ENCODE results near the gene PPA1. TPM values are rescaled to one million over a fixed set of nuclear protein-coding genes. Genes with fewer than 3 reads are reported as not detected.

Gene PPA1
- total and polyA plus RNA-seq, 8 donors: 18.1 to 217 (median 125) TPM

DNA sequence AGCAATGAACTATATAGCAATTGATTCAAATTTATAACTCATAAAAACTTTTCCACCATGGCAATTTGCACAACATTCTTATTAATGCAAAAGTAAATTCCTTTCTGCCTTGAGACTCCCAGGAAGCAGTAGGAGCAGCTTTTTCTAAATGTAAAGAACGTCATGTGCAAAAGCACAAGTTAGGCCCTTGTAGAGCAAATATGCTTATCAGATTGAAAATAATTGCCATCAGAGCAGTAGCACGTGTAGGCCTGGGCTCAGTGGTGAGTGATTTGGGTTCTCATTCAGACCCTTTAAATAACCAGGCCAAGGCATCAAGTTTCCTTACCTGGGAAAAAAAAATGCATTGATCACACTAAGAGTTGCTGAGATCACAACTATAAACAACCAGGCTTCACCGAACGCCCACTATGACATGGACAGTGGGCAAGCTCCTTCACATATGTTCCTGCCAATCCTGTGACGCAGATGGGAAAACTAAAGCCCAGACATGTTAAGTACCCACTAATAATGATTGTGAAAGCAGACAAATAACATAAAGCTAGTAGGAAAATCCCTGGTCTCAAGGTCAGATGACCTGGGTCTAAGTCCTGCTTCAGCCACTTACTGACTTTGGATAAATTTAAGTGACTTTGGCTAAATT is 40.8 kb downstream of the PPA1 start:
- no peaks in the 10 kb centered on the region for H3K27me3 ChIP-seq
- H3K36me3 ChIP-seq: peaks cover 0 to 10% (median 0%) of the 10 kb centered on the region in 4 donors
- TF ChIP-seq POLR2AphosphoS5 (IDR thresholded peaks at IDR 0.05): no peak
- no peak for TF ChIP-seq POLR2A (IDR thresholded peaks at IDR 0.05)
- no peak for TF ChIP-seq EP300 (IDR thresholded peaks at IDR 0.05)
- TF ChIP-seq, protein P1, sequence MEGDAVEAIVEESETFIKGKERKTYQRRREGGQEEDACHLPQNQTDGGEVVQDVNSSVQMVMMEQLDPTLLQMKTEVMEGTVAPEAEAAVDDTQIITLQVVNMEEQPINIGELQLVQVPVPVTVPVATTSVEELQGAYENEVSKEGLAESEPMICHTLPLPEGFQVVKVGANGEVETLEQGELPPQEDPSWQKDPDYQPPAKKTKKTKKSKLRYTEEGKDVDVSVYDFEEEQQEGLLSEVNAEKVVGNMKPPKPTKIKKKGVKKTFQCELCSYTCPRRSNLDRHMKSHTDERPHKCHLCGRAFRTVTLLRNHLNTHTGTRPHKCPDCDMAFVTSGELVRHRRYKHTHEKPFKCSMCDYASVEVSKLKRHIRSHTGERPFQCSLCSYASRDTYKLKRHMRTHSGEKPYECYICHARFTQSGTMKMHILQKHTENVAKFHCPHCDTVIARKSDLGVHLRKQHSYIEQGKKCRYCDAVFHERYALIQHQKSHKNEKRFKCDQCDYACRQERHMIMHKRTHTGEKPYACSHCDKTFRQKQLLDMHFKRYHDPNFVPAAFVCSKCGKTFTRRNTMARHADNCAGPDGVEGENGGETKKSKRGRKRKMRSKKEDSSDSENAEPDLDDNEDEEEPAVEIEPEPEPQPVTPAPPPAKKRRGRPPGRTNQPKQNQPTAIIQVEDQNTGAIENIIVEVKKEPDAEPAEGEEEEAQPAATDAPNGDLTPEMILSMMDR (IDR thresholded peaks at IDR 0.05): no peak
- peaks cover 14 to 36% (median 25%) of the 10 kb centered on the region in 4 donors for H3K4me1 ChIP-seq
- H3K4me3 ChIP-seq: no peak overlapping the region
- peak overlapping the region; percentile 42 to 78 (median 60) for H3K27ac ChIP-seq
- DNase-seq: peak; percentile 32 to 47
- intact Hi-C loops (cut with DNase I; ENCODE audit: low total_unique reads): no loop called here
- no peaks in the 10 kb centered on the region for H3K9me3 ChIP-seq
- WGBS, 5 donors: 47 to 69% (median 59%) methylated on average over 5 of the region's 5 CpGs

DNA sequence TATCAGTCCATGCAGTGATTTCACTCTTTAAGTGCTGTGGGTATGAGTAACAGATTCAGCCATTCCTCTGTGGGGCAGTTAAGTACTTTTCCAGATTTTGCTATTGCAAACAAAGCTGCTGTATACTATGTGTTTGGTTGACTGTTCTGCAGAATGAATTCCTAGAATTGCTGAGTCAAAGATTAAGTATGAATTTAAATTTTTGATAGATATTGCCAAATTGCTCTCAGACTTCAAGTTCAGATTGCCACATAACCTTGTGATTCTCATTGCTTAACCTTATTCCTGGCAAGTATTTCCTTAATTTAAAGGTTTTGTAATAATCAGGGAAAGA is 41.3 kb downstream of the PPA1 start:
- H3K27ac ChIP-seq: peak overlapping the region in 4 of 5 donors; percentile 58 to 78 (median 63)

DNA sequence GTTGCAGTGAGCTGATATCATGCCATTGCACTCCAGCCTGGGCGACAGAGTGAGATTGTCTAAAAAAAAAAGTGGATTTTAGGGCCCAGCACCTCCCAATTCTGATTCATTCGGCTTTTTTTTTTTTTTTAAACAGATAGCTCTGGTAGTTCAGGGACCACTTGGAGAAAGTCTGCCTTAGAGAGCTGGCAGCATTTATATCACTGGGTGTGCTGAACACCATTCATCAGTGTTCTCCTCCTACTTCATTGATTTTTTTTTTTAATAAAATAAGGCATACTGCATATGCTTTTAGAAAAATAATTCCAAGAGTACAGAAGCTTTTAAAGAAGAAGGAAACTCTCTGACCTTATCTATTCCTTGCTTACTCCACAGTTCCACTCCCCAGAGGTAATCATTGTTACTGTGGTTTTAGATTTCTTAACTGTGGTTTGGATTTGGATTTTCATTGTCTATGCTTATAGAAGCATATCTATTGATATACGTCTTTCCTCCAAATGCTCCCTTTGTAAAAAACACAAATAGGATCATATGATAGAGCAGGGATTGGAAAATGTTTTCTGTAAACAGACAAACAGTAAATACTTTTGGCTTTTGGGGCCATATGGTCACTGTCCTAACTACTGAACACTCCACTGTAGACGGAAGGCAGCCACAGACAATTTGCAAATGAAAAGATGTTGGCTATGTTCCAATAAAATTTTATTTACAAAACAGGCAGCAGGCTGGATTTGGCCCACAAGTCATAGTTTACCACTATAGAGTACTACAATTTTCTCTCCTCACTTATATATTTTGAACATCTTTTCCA is 41.9 kb downstream of the PPA1 start:
- TF ChIP-seq EP300 (IDR thresholded peaks at IDR 0.05) (no peak), POLR2AphosphoS5 (IDR thresholded peaks at IDR 0.05) (no peak), POLR2A (IDR thresholded peaks at IDR 0.05) (no peak)
- TF ChIP-seq, protein P1 (IDR thresholded peaks at IDR 0.05): no peak
- Histone ChIP-seq H3K4me1 (peaks cover 14 to 36% (median 25%) of the 10 kb centered on the region in 4 donors), H3K36me3 (peaks cover 0 to 4% (median 0%) of the 10 kb centered on the region in 4 donors), H3K4me3 (no peak overlapping the region), H3K9me3 (no peaks in the 10 kb centered on the region), H3K27me3 (no peaks in the 10 kb centered on the region), H3K27ac (peak overlapping the region; percentile 52 to 78 (median 60))
- WGBS, 5 donors: 31 to 39% (median 38%) methylated on average over 4 of the region's 4 CpGs
- intact Hi-C loops (cut with DNase I; ENCODE audit: low total_unique reads): no loop called here
- no peak for DNase-seq

More for the DNA sequence above, 41.3 kb downstream of the PPA1 start:
- H3K27me3 ChIP-seq: no peaks in the 10 kb centered on the region
- intact Hi-C loops (cut with DNase I; ENCODE audit: low total_unique reads): no loop called here
- DNase-seq: peak in 1 of 2 donors; percentile 29
- peaks cover 14 to 36% (median 25%) of the 10 kb centered on the region in 4 donors for H3K4me1 ChIP-seq
- peaks cover 0 to 5% (median 0%) of the 10 kb centered on the region in 4 donors for H3K36me3 ChIP-seq
- TF ChIP-seq POLR2A (IDR thresholded peaks at IDR 0.05) (no peak), EP300 (IDR thresholded peaks at IDR 0.05) (no peak), POLR2AphosphoS5 (IDR thresholded peaks at IDR 0.05) (no peak)
- TF ChIP-seq, protein P1 (IDR thresholded peaks at IDR 0.05): no peak
- H3K9me3 ChIP-seq: no peaks in the 10 kb centered on the region
- no peak overlapping the region for H3K4me3 ChIP-seq

DNA sequence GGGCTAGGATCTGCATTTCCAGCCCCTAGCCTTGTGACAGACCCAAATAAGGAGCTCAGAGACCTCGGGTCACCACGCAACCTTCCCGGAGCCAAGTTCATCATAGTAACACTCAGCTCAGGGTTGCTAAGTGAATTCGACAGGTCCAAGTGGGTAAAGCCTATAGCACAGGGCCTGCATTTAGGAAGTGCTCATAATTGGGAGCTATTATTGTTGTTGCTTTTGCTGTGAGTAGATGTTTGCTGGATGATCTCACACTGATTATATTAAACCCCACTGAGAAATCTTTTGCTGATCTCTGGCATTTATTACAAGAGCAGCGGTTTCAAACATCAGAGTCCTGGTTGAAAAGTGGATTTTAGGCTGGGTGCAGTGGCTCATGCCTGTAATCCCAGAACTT is 42.6 kb downstream of the PPA1 start:
- no peaks in the 10 kb centered on the region for H3K36me3 ChIP-seq
- H3K27me3 ChIP-seq: no peaks in the 10 kb centered on the region
- H3K4me1 ChIP-seq: peaks cover 14 to 36% (median 25%) of the 10 kb centered on the region in 4 donors
- DNase-seq: peak in 1 of 2 donors; percentile 35
- H3K9me3 ChIP-seq: no peaks in the 10 kb centered on the region
- peak overlapping the region in 4 of 5 donors; percentile 52 to 78 (median 63) for H3K27ac ChIP-seq
- TF ChIP-seq, protein P1 (IDR thresholded peaks at IDR 0.05): no peak
- TF ChIP-seq POLR2A (IDR thresholded peaks at IDR 0.05): no peak
- no peak for TF ChIP-seq EP300 (IDR thresholded peaks at IDR 0.05)
- TF ChIP-seq POLR2AphosphoS5 (IDR thresholded peaks at IDR 0.05): no peak
- 59 to 83% (median 73%) methylated on average over 5 of the region's 5 CpGs for WGBS, 5 donors
- no peak overlapping the region for H3K4me3 ChIP-seq
- intact Hi-C loops (cut with DNase I; ENCODE audit: low total_unique reads): no loop called here

All from stomach (tissue), 9 donors.